ENCODE measurements around the gene RALGAPA2.

Gene RALGAPA2

DNA sequence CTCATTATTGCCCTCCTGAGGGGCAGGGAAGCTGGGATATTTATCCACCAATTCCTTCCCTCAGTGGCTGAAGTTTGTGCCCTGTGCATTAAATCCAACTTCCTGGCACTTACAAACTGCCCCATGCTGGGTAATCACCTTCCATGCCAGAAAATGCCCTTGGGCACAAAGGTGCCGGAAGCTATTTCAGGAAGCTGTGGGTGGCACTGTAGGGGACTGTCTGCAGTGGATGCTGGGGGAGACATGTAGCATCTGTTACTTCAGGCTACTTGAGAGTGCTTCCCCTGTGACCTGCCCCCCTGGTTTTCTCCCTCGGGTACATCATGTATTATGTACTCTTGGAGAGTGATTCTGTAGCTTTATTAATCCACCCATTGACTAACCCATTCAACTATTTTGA lies 24.7 kb upstream of the RALGAPA2 start:
- peaks cover 36% of the 10 kb centered on the region for H3K4me1 ChIP-seq (ENCODE audit: insufficient read depth, low read length, poor library complexity, severe bottlenecking)

DNA sequence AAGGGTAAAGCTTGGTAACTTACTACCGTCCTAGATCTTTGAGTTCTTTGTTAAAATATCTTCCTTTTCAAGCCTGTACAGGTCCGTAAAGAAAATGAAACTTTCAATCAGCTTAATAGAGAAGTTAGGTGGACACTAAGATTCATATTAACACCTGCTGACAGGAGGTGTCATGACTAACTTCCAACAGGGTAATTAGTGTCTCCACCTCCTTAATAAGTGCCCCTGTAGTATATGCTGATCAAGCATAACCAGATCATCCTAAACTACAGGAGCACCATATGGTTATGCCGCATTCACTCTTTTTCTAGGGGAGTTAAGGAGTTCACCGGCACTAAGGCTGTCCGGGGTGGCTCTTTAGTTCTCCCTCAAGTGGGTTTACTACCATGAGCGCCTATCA lies 23.9 kb upstream of the RALGAPA2 start:
- H3K9me3 ChIP-seq (ENCODE audit: insufficient read depth, low read depth, low read length): no peaks in the 10 kb centered on the region
- peaks cover 36% of the 10 kb centered on the region for H3K4me1 ChIP-seq (ENCODE audit: insufficient read depth, low read length, poor library complexity, severe bottlenecking)

More for the DNA sequence above, 24.7 kb upstream of the RALGAPA2 start:
- H3K4me3 ChIP-seq (ENCODE audit: low read length, poor library complexity, severe bottlenecking): no peak overlapping the region
- TF ChIP-seq, protein P1, sequence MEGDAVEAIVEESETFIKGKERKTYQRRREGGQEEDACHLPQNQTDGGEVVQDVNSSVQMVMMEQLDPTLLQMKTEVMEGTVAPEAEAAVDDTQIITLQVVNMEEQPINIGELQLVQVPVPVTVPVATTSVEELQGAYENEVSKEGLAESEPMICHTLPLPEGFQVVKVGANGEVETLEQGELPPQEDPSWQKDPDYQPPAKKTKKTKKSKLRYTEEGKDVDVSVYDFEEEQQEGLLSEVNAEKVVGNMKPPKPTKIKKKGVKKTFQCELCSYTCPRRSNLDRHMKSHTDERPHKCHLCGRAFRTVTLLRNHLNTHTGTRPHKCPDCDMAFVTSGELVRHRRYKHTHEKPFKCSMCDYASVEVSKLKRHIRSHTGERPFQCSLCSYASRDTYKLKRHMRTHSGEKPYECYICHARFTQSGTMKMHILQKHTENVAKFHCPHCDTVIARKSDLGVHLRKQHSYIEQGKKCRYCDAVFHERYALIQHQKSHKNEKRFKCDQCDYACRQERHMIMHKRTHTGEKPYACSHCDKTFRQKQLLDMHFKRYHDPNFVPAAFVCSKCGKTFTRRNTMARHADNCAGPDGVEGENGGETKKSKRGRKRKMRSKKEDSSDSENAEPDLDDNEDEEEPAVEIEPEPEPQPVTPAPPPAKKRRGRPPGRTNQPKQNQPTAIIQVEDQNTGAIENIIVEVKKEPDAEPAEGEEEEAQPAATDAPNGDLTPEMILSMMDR (conservative IDR thresholded peaks at IDR 0.05; ENCODE audit: low read length): no peak
- TF ChIP-seq EZH2phosphoT487 (IDR thresholded peaks at IDR 0.05; ENCODE audit: borderline replicate concordance): no peak
- no peaks in the 10 kb centered on the region for H3K36me3 ChIP-seq (ENCODE audit: insufficient read depth, low read length)
- peak overlapping the region; percentile 15 for H3K9ac ChIP-seq (ENCODE audit: low read depth, low read length, poor library complexity, severe bottlenecking)
- no peak overlapping the region for H3K4me2 ChIP-seq (ENCODE audit: low read depth, low read length, poor library complexity, severe bottlenecking)
- H3K27me3 ChIP-seq (ENCODE audit: insufficient read depth, low read length, poor library complexity, severe bottlenecking): no peaks in the 10 kb centered on the region
- H3F3A ChIP-seq (ENCODE audit: low read depth): no peaks in the 10 kb centered on the region; the same call in 1 of the 2 replicates
- no peaks in the 10 kb centered on the region for H3K79me2 ChIP-seq (ENCODE audit: insufficient read depth, low read length)
- H3K9me2 ChIP-seq (replicated peaks; ENCODE audit: low read depth, low read length): no peaks in the 10 kb centered on the region
- H2AFZ ChIP-seq (ENCODE audit: low read length): no peak overlapping the region
- H4K20me1 ChIP-seq (ENCODE audit: insufficient read depth, low read length, poor library complexity, severe bottlenecking): no peaks in the 10 kb centered on the region
- H3K9me3 ChIP-seq (ENCODE audit: insufficient read depth, low read depth, low read length): no peaks in the 10 kb centered on the region

DNA sequence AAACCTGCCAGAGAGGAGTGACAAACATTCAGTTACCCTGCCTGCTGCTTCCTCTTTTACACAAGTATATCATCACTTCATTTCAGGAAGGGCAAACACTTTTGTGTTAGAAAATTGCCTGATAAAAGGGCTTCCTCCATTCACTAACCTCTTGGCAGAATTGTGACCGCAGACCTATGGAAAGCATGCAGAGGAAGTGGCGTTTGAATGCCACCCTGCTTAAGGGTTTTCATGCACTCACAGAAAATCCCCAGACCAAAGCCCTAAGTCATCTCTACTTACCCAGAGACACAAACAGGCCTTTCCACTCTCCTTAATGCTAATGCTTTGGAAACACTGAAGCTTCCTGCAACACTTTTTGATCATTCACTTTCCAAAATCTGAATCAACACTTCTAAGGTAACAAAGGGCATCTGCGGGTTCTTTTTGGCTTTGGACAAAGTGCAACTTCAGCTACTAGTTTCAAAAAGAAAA lies 22.1 kb upstream of the RALGAPA2 start:
- H3K9me2 ChIP-seq (replicated peaks; ENCODE audit: low read depth, low read length): no peaks in the 10 kb centered on the region

More for the DNA sequence above, 23.9 kb upstream of the RALGAPA2 start:
- no peak overlapping the region for H3K9ac ChIP-seq (ENCODE audit: low read depth, low read length, poor library complexity, severe bottlenecking)
- no peaks in the 10 kb centered on the region for H3K27me3 ChIP-seq (ENCODE audit: insufficient read depth, low read length, poor library complexity, severe bottlenecking)
- H3K9me2 ChIP-seq (replicated peaks; ENCODE audit: low read depth, low read length): no peaks in the 10 kb centered on the region
- H3K4me2 ChIP-seq (ENCODE audit: low read depth, low read length, poor library complexity, severe bottlenecking): no peak overlapping the region
- H4K20me1 ChIP-seq (ENCODE audit: insufficient read depth, low read length, poor library complexity, severe bottlenecking): no peaks in the 10 kb centered on the region
- no peak overlapping the region for H3K4me3 ChIP-seq (ENCODE audit: low read length, poor library complexity, severe bottlenecking)
- TF ChIP-seq, protein P1 (conservative IDR thresholded peaks at IDR 0.05; ENCODE audit: low read length): no peak
- no peak for TF ChIP-seq EZH2phosphoT487 (IDR thresholded peaks at IDR 0.05; ENCODE audit: borderline replicate concordance)
- no peaks in the 10 kb centered on the region for H3K36me3 ChIP-seq (ENCODE audit: insufficient read depth, low read length)
- no peaks in the 10 kb centered on the region for H3K79me2 ChIP-seq (ENCODE audit: insufficient read depth, low read length)
- no peaks in the 10 kb centered on the region; the same call in 1 of the 2 replicates for H3F3A ChIP-seq (ENCODE audit: low read depth)
- H2AFZ ChIP-seq (ENCODE audit: low read length): no peak overlapping the region

More for the DNA sequence above, 22.1 kb upstream of the RALGAPA2 start:
- H3K36me3 ChIP-seq (ENCODE audit: insufficient read depth, low read length): no peaks in the 10 kb centered on the region
- H3K9ac ChIP-seq (ENCODE audit: low read depth, low read length, poor library complexity, severe bottlenecking): peak overlapping the region; percentile 40
- H3K4me3 ChIP-seq (ENCODE audit: low read length, poor library complexity, severe bottlenecking): no peak overlapping the region
- H3K9me3 ChIP-seq (ENCODE audit: insufficient read depth, low read depth, low read length): no peaks in the 10 kb centered on the region
- no peaks in the 10 kb centered on the region for H3K27me3 ChIP-seq (ENCODE audit: insufficient read depth, low read length, poor library complexity, severe bottlenecking)
- H3K79me2 ChIP-seq (ENCODE audit: insufficient read depth, low read length): no peaks in the 10 kb centered on the region
- peak overlapping the region; percentile 47; the same call in 1 of the 2 replicates for H2AFZ ChIP-seq (ENCODE audit: low read length)
- TF ChIP-seq, protein P1 (conservative IDR thresholded peaks at IDR 0.05; ENCODE audit: low read length): no peak
- TF ChIP-seq EZH2phosphoT487 (IDR thresholded peaks at IDR 0.05; ENCODE audit: borderline replicate concordance): no peak
- no peaks in the 10 kb centered on the region for H4K20me1 ChIP-seq (ENCODE audit: insufficient read depth, low read length, poor library complexity, severe bottlenecking)
- peak overlapping the region; percentile 55 for H3K4me2 ChIP-seq (ENCODE audit: low read depth, low read length, poor library complexity, severe bottlenecking)
- no peaks in the 10 kb centered on the region; the same call in 1 of the 2 replicates for H3F3A ChIP-seq (ENCODE audit: low read depth)
- peaks cover 30% of the 10 kb centered on the region for H3K4me1 ChIP-seq (ENCODE audit: insufficient read depth, low read length, poor library complexity, severe bottlenecking)
